Activated naive CD8-positive, alpha-beta T cell treated with anti-CD3 and anti-CD28 coated beads, Interleukin-2, amount 10 ng/mL, durations not matched to agents 7 days and 5 days (primary cell): ENCODE results near the gene SHROOM2. TPM values are rescaled to one million over a fixed set of nuclear protein-coding genes. Genes with fewer than 3 reads are reported as not detected.

Experiments used
- ATAC-seq: fragments of 150-1000 bp; cut with Tn5 transposase; one replicate; pipeline ENCODE4 v1.10.0; 2021; ENCODE audit warnings: low read depth, moderate library complexity
- POLR2A ChIA-PET: fragments of 350-600 bp; sonication (Branson Sonifier 250); formaldehyde crosslinking; loops from one replicate; lab custom pipeline; 2021; ENCODE audit warnings: antibody characterized with exemption; lab: Charles Lee
- DNase-seq: peaks from one replicate; pipeline ENCODE4 v3.0.0; 2021
- H3K27ac Mint-ChIP-seq: one replicate; pipeline ENCODE4 v1.8.0; 2022; ENCODE audit warnings: mild to moderate bottlenecking, mixed read lengths
- H3K27me3 Mint-ChIP-seq: one replicate; pipeline ENCODE4 v1.8.0; 2022; ENCODE audit warnings: mild to moderate bottlenecking, moderate library complexity, mixed read lengths
- H3K36me3 Mint-ChIP-seq: one replicate; pipeline ENCODE4 v1.8.0; 2021; ENCODE audit warnings: mild to moderate bottlenecking, mixed read lengths
- H3K4me1 Mint-ChIP-seq: one replicate; pipeline ENCODE4 v1.8.0; 2021; ENCODE audit warnings: mixed read lengths
- H3K4me3 Mint-ChIP-seq: one replicate; pipeline ENCODE4 v1.8.0; 2022; ENCODE audit warnings: mild to moderate bottlenecking, moderate library complexity, mixed read lengths
- H3K9me3 Mint-ChIP-seq: one replicate; pipeline ENCODE4 v1.8.0; 2021; ENCODE audit warnings: mixed read lengths
- total RNA-seq, 2 experiments: library from RNA; stranded (reverse); gene quantifications; one replicate each; pipeline ENCODE4 v1.2.3, GENCODE V29; 2021

Gene SHROOM2
- total RNA-seq, 2 experiments from 2014 or later: not detected

- DNase-seq: no peak
- H3K36me3 Mint-ChIP-seq: no peaks in the 10 kb centered on the region
- no peak overlapping the region for H3K4me3 Mint-ChIP-seq
- H3K4me1 Mint-ChIP-seq: no peaks in the 10 kb centered on the region
- peaks cover 2% of the 10 kb centered on the region for H3K27me3 Mint-ChIP-seq
- no peak for ATAC-seq
- POLR2A ChIA-PET: no interaction called here
- no peak overlapping the region for H3K27ac Mint-ChIP-seq
- no peaks in the 10 kb centered on the region for H3K9me3 Mint-ChIP-seq
Measured at GRCh38 chrX:9825966-9826365, 39.7 kb downstream of the SHROOM2 start.

GRCh38 chrX:9829308-9830267, 43.4 kb downstream of the SHROOM2 start:
- Mint-ChIP-seq H3K4me3 (no peak overlapping the region), H3K9me3 (no peaks in the 10 kb centered on the region), H3K4me1 (peaks cover 4% of the 10 kb centered on the region), H3K36me3 (no peaks in the 10 kb centered on the region), H3K27ac (no peak overlapping the region), H3K27me3 (peaks cover 2% of the 10 kb centered on the region)
- DNase-seq (no peak), ATAC-seq (no peak)
- POLR2A ChIA-PET: no interaction called here

GRCh38 chrX:9832811-9833210, 46.6 kb downstream of the SHROOM2 start:
- no peak for ATAC-seq
- no peak overlapping the region for H3K27ac Mint-ChIP-seq
- DNase-seq: no peak
- peaks cover 4% of the 10 kb centered on the region for H3K4me1 Mint-ChIP-seq
- POLR2A ChIA-PET: no interaction called here
- H3K4me3 Mint-ChIP-seq: no peak overlapping the region
- no peaks in the 10 kb centered on the region for H3K9me3 Mint-ChIP-seq
- no peaks in the 10 kb centered on the region for H3K36me3 Mint-ChIP-seq
- H3K27me3 Mint-ChIP-seq: peaks cover 2% of the 10 kb centered on the region

GRCh38 chrX:9835585-9836210, 49.5 kb downstream of the SHROOM2 start:
- H3K27me3 Mint-ChIP-seq: peaks cover 12% of the 10 kb centered on the region
- H3K27ac Mint-ChIP-seq: no peak overlapping the region
- DNase-seq (no peak), ATAC-seq (no peak)
- H3K4me3 Mint-ChIP-seq: no peak overlapping the region
- peaks cover 4% of the 10 kb centered on the region for H3K4me1 Mint-ChIP-seq
- no peaks in the 10 kb centered on the region for H3K36me3 Mint-ChIP-seq
- no peaks in the 10 kb centered on the region for H3K9me3 Mint-ChIP-seq
- POLR2A ChIA-PET: no interaction called here

- no peak for DNase-seq
- peaks cover 27% of the 10 kb centered on the region for H3K27me3 Mint-ChIP-seq
- no peaks in the 10 kb centered on the region for H3K9me3 Mint-ChIP-seq
- no peak overlapping the region for H3K4me3 Mint-ChIP-seq
- H3K27ac Mint-ChIP-seq: no peak overlapping the region
- no peaks in the 10 kb centered on the region for H3K4me1 Mint-ChIP-seq
- POLR2A ChIA-PET: no interaction called here
- no peaks in the 10 kb centered on the region for H3K36me3 Mint-ChIP-seq
- no peak for ATAC-seq
Measured at GRCh38 chrX:9842541-9842940, 56.3 kb downstream of the SHROOM2 start.

GRCh38 chrX:9844936-9845577, 58.8 kb downstream of the SHROOM2 start:
- H3K4me3 Mint-ChIP-seq: no peak overlapping the region
- H3K27ac Mint-ChIP-seq: no peak overlapping the region
- H3K4me1 Mint-ChIP-seq: no peaks in the 10 kb centered on the region
- ATAC-seq: no peak
- no peaks in the 10 kb centered on the region for H3K9me3 Mint-ChIP-seq
- H3K36me3 Mint-ChIP-seq: no peaks in the 10 kb centered on the region
- DNase-seq: no peak
- POLR2A ChIA-PET: no interaction called here
- peaks cover 20% of the 10 kb centered on the region for H3K27me3 Mint-ChIP-seq

- POLR2A ChIA-PET: no interaction called here
- no peak overlapping the region for H3K27ac Mint-ChIP-seq
- no peaks in the 10 kb centered on the region for H3K9me3 Mint-ChIP-seq
- no peaks in the 10 kb centered on the region for H3K36me3 Mint-ChIP-seq
- no peak overlapping the region for H3K4me3 Mint-ChIP-seq
- DNase-seq (no peak), ATAC-seq (no peak)
- peaks cover 17% of the 10 kb centered on the region for H3K27me3 Mint-ChIP-seq
- H3K4me1 Mint-ChIP-seq: no peaks in the 10 kb centered on the region
Measured at GRCh38 chrX:9845578-9845952, 59.3 kb downstream of the SHROOM2 start.

- H3K36me3 Mint-ChIP-seq: no peaks in the 10 kb centered on the region
- no peaks in the 10 kb centered on the region for H3K4me1 Mint-ChIP-seq
- POLR2A ChIA-PET: no interaction called here
- DNase-seq: no peak
- no peak for ATAC-seq
- H3K4me3 Mint-ChIP-seq: no peak overlapping the region
- H3K9me3 Mint-ChIP-seq: no peaks in the 10 kb centered on the region
- H3K27me3 Mint-ChIP-seq: peaks cover 11% of the 10 kb centered on the region
- no peak overlapping the region for H3K27ac Mint-ChIP-seq
Measured at GRCh38 chrX:9846631-9847030, 60.4 kb downstream of the SHROOM2 start.

- POLR2A ChIA-PET: no interaction called here
- ATAC-seq: no peak
- no peaks in the 10 kb centered on the region for H3K36me3 Mint-ChIP-seq
- no peaks in the 10 kb centered on the region for H3K4me1 Mint-ChIP-seq
- no peak overlapping the region for H3K27ac Mint-ChIP-seq
- DNase-seq: no peak
- peaks cover 9% of the 10 kb centered on the region for H3K27me3 Mint-ChIP-seq
- no peak overlapping the region for H3K4me3 Mint-ChIP-seq
- no peaks in the 10 kb centered on the region for H3K9me3 Mint-ChIP-seq
Measured at GRCh38 chrX:9847071-9847470, 60.8 kb downstream of the SHROOM2 start.

GRCh38 chrX:9848718-9849479, 62.7 kb downstream of the SHROOM2 start:
- Mint-ChIP-seq H3K36me3 (no peaks in the 10 kb centered on the region), H3K27ac (no peak overlapping the region), H3K9me3 (no peaks in the 10 kb centered on the region), H3K4me3 (no peak overlapping the region), H3K4me1 (no peaks in the 10 kb centered on the region), H3K27me3 (peaks cover 6% of the 10 kb centered on the region)
- ATAC-seq (no peak), DNase-seq (no peak)
- POLR2A ChIA-PET: no interaction called here

- Mint-ChIP-seq H3K4me3 (no peak overlapping the region), H3K27me3 (peaks cover 12% of the 10 kb centered on the region), H3K36me3 (no peaks in the 10 kb centered on the region), H3K4me1 (no peaks in the 10 kb centered on the region), H3K27ac (no peak overlapping the region), H3K9me3 (no peaks in the 10 kb centered on the region)
- POLR2A ChIA-PET: no interaction called here
- DNase-seq (no peak), ATAC-seq (no peak)
Measured at GRCh38 chrX:9851890-9852289, 65.7 kb downstream of the SHROOM2 start.

GRCh38 chrX:9853307-9853706, 67.1 kb downstream of the SHROOM2 start:
- H3K27ac Mint-ChIP-seq: no peak overlapping the region
- H3K4me3 Mint-ChIP-seq: no peak overlapping the region
- H3K4me1 Mint-ChIP-seq: no peaks in the 10 kb centered on the region
- DNase-seq: no peak
- POLR2A ChIA-PET: no interaction called here
- H3K9me3 Mint-ChIP-seq: no peaks in the 10 kb centered on the region
- peaks cover 13% of the 10 kb centered on the region for H3K27me3 Mint-ChIP-seq
- H3K36me3 Mint-ChIP-seq: no peaks in the 10 kb centered on the region
- no peak for ATAC-seq

GRCh38 chrX:9855561-9856283, 69.5 kb downstream of the SHROOM2 start:
- Mint-ChIP-seq H3K27me3 (peaks cover 17% of the 10 kb centered on the region), H3K36me3 (no peaks in the 10 kb centered on the region), H3K9me3 (no peaks in the 10 kb centered on the region), H3K4me1 (peaks cover 4% of the 10 kb centered on the region), H3K27ac (no peak overlapping the region), H3K4me3 (no peak overlapping the region)
- POLR2A ChIA-PET: no interaction called here
- DNase-seq (no peak), ATAC-seq (no peak)
